ENCODE data around the gene FLCN.
A peak's percentile ranks its signal among the peaks of the same experiment; 100 is the strongest.
"Not testable (repeated sequence)": the region's sequence is repeated elsewhere in the genome, so short reads cannot be mapped to it uniquely, and the experiment has no call there.

Gene FLCN

DNA sequence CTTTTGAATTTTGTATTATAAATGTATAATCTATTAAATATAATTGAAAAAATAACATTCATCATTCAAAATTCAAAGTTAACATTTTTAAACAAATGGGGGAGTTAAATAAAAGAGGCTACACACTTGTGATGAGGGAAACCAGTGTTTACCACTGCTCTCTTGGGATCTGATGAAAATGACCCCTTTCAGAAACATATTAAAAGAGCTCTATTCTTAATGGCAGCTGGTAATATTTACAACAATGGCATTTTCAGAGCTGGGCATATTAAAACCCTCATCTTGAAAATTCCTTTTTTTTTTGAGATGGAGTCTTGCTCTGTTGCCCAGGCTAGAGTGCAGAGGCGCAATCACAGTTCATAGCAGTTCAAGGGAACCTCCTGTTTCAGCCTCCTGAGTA lies 19.3 kb upstream of the FLCN start:
- H3K9me3 ChIP-seq (ENCODE audit: control insufficient read depth, insufficient read depth, low read length): no peaks in the 10 kb centered on the region
- H3K36me3 ChIP-seq (ENCODE audit: control insufficient read depth, insufficient read depth, low read length): peaks cover 27% of the 10 kb centered on the region
- no peak overlapping the region for H3K9ac ChIP-seq (ENCODE audit: low read depth, low read length)
- H3K4me1 ChIP-seq (ENCODE audit: control insufficient read depth, insufficient read depth, low read length): no peaks in the 10 kb centered on the region
- H3K27me3 ChIP-seq (ENCODE audit: control insufficient read depth, insufficient read depth, low read length): no peaks in the 10 kb centered on the region
- no peak overlapping the region for H3K4me3 ChIP-seq (ENCODE audit: low read depth, low read length)

DNA sequence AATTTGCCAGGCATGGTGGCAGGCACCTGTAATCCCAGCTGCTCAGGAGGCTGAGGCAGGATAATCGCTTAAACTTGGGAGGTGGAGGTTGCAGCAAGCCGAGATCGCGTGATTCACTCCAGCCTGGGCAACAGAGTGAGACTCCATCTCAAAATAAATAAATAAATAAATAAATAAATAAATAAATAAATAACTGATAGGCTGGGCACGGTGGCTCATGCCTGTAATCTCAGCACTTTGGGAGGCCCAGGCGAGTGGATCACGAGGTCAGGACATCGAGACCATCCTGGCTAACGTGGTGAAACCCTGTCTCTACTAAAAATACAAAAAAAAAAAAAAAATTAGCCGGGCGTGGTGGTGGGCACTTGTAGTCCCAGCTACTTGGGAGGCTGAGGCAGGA lies 18.7 kb upstream of the FLCN start:
- not testable (repeated sequence) for H3K9ac ChIP-seq (ENCODE audit: low read depth, low read length); H3K9me3 ChIP-seq (ENCODE audit: control insufficient read depth, insufficient read depth, low read length); H3K4me1 ChIP-seq (ENCODE audit: control insufficient read depth, insufficient read depth, low read length); H3K4me3 ChIP-seq (ENCODE audit: low read depth, low read length); H3K27me3 ChIP-seq (ENCODE audit: control insufficient read depth, insufficient read depth, low read length)
- peaks cover 27% of the 10 kb centered on the region for H3K36me3 ChIP-seq (ENCODE audit: control insufficient read depth, insufficient read depth, low read length)

- peaks cover 17% of the 10 kb centered on the region for H3K36me3 ChIP-seq (ENCODE audit: control insufficient read depth, insufficient read depth, low read length)
- H3K9me3 ChIP-seq (ENCODE audit: control insufficient read depth, insufficient read depth, low read length): no peaks in the 10 kb centered on the region
- no peaks in the 10 kb centered on the region for H3K4me1 ChIP-seq (ENCODE audit: control insufficient read depth, insufficient read depth, low read length)
- H3K4me3 ChIP-seq (ENCODE audit: low read depth, low read length): no peak overlapping the region
- H3K9ac ChIP-seq (ENCODE audit: low read depth, low read length): no peak overlapping the region
- no peaks in the 10 kb centered on the region for H3K27me3 ChIP-seq (ENCODE audit: control insufficient read depth, insufficient read depth, low read length)
These were observed 17.1 kb upstream of the FLCN start for GRCh38 chr17:17254036-17254435.

GRCh38 chr17:17253406-17253805 lies 16.4 kb upstream of the FLCN start:
- Histone ChIP-seq H3K27me3 (ENCODE audit: control insufficient read depth, insufficient read depth, low read length) (no peaks in the 10 kb centered on the region), H3K9me3 (ENCODE audit: control insufficient read depth, insufficient read depth, low read length) (no peaks in the 10 kb centered on the region), H3K36me3 (ENCODE audit: control insufficient read depth, insufficient read depth, low read length) (peaks cover 16% of the 10 kb centered on the region), H3K9ac (ENCODE audit: low read depth, low read length) (no peak overlapping the region), H3K4me1 (ENCODE audit: control insufficient read depth, insufficient read depth, low read length) (no peaks in the 10 kb centered on the region), H3K4me3 (ENCODE audit: low read depth, low read length) (no peak overlapping the region)

- Histone ChIP-seq H3K36me3 (ENCODE audit: control insufficient read depth, insufficient read depth, low read length) (peaks cover 17% of the 10 kb centered on the region), H3K4me3 (ENCODE audit: low read depth, low read length) (no peak overlapping the region), H3K9me3 (ENCODE audit: control insufficient read depth, insufficient read depth, low read length) (no peaks in the 10 kb centered on the region), H3K9ac (ENCODE audit: low read depth, low read length) (no peak overlapping the region), H3K4me1 (ENCODE audit: control insufficient read depth, insufficient read depth, low read length) (no peaks in the 10 kb centered on the region), H3K27me3 (ENCODE audit: control insufficient read depth, insufficient read depth, low read length) (no peaks in the 10 kb centered on the region)
These were observed 15.2 kb upstream of the FLCN start for GRCh38 chr17:17252149-17252661.

- Histone ChIP-seq H3K9ac (ENCODE audit: low read depth, low read length) (no peak overlapping the region), H3K36me3 (ENCODE audit: control insufficient read depth, insufficient read depth, low read length) (peaks cover 20% of the 10 kb centered on the region), H3K27me3 (ENCODE audit: control insufficient read depth, insufficient read depth, low read length) (no peaks in the 10 kb centered on the region), H3K9me3 (ENCODE audit: control insufficient read depth, insufficient read depth, low read length) (no peaks in the 10 kb centered on the region), H3K4me3 (ENCODE audit: low read depth, low read length) (no peak overlapping the region), H3K4me1 (ENCODE audit: control insufficient read depth, insufficient read depth, low read length) (no peaks in the 10 kb centered on the region)
These were observed 9.9 kb upstream of the FLCN start for GRCh38 chr17:17246879-17247278.

- Histone ChIP-seq H3K4me1 (ENCODE audit: control insufficient read depth, insufficient read depth, low read length) (no peaks in the 10 kb centered on the region), H3K9me3 (ENCODE audit: control insufficient read depth, insufficient read depth, low read length) (no peaks in the 10 kb centered on the region), H3K36me3 (ENCODE audit: control insufficient read depth, insufficient read depth, low read length) (peaks cover 13% of the 10 kb centered on the region), H3K9ac (ENCODE audit: low read depth, low read length) (no peak overlapping the region), H3K27me3 (ENCODE audit: control insufficient read depth, insufficient read depth, low read length) (no peaks in the 10 kb centered on the region), H3K4me3 (ENCODE audit: low read depth, low read length) (no peak overlapping the region)
These were observed 6.2 kb upstream of the FLCN start for GRCh38 chr17:17243163-17243562.

DNA sequence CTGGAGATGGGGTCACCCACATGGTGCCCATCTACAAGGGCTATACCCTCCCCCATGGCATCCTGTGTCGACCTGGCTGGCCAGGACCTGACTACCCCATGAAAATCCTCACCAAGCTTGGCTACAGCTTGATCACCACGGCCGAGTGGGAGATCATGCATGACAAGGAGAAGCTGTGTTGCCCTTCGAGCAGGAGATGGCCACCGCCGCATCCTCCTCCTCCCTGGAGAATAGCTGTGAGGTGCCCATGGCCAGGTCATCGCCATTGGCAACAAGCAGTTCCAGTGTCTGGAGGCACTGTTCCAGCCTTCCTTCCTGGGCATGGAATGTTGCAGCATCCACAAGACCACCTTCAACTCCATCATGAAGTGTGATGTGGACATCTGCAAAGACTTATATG lies 5.3 kb upstream of the FLCN start:
- Histone ChIP-seq H3K4me3 (ENCODE audit: low read depth, low read length) (no peak overlapping the region), H3K36me3 (ENCODE audit: control insufficient read depth, insufficient read depth, low read length) (peaks cover 8% of the 10 kb centered on the region), H3K4me1 (ENCODE audit: control insufficient read depth, insufficient read depth, low read length) (no peaks in the 10 kb centered on the region), H3K9me3 (ENCODE audit: control insufficient read depth, insufficient read depth, low read length) (no peaks in the 10 kb centered on the region), H3K9ac (ENCODE audit: low read depth, low read length) (no peak overlapping the region), H3K27me3 (ENCODE audit: control insufficient read depth, insufficient read depth, low read length) (no peaks in the 10 kb centered on the region)

DNA sequence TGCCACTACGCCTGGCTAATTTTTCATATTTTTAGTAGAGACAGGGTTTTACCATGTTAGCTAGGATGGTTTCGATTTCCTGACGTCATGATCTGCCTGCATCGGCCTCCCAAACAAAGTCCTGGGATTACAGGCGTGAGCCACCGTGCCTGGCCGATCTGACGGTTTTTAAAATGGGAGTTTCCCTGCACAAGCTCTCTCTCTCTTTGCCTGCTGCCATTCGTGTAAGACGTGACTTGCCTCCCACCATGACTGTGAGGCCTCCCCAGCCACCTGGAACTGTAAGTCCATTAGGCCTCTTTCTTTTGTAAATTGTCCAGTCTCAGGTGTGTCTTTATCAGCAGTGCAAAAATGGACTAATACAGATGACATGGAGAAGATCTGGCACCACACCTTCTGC lies 4.7 kb upstream of the FLCN start:
- Histone ChIP-seq H3K9me3 (ENCODE audit: control insufficient read depth, insufficient read depth, low read length) (no peaks in the 10 kb centered on the region), H3K36me3 (ENCODE audit: control insufficient read depth, insufficient read depth, low read length) (peaks cover 3% of the 10 kb centered on the region), H3K27me3 (ENCODE audit: control insufficient read depth, insufficient read depth, low read length) (no peaks in the 10 kb centered on the region), H3K4me1 (ENCODE audit: control insufficient read depth, insufficient read depth, low read length) (no peaks in the 10 kb centered on the region), H3K9ac (ENCODE audit: low read depth, low read length) (no peak overlapping the region), H3K4me3 (ENCODE audit: low read depth, low read length) (no peak overlapping the region)

- Histone ChIP-seq H3K9ac (ENCODE audit: low read depth, low read length) (no peak overlapping the region), H3K4me3 (ENCODE audit: low read depth, low read length) (no peak overlapping the region), H3K36me3 (ENCODE audit: control insufficient read depth, insufficient read depth, low read length) (peaks cover 3% of the 10 kb centered on the region), H3K27me3 (ENCODE audit: control insufficient read depth, insufficient read depth, low read length) (no peaks in the 10 kb centered on the region), H3K4me1 (ENCODE audit: control insufficient read depth, insufficient read depth, low read length) (no peaks in the 10 kb centered on the region), H3K9me3 (ENCODE audit: control insufficient read depth, insufficient read depth, low read length) (no peaks in the 10 kb centered on the region)
These were observed 2.9 kb upstream of the FLCN start for GRCh38 chr17:17239832-17240231.

GRCh38 chr17:17236295-17237025 lies 508 bp downstream of the FLCN start:
- Histone ChIP-seq H3K27me3 (ENCODE audit: control insufficient read depth, insufficient read depth, low read length) (no peaks in the 10 kb centered on the region), H3K9ac (ENCODE audit: low read depth, low read length) (peak overlapping the region; percentile 100), H3K4me3 (ENCODE audit: low read depth, low read length) (peak overlapping the region; percentile 97), H3K9me3 (ENCODE audit: control insufficient read depth, insufficient read depth, low read length) (no peaks in the 10 kb centered on the region), H3K36me3 (ENCODE audit: control insufficient read depth, insufficient read depth, low read length) (peaks cover 5% of the 10 kb centered on the region), H3K4me1 (ENCODE audit: control insufficient read depth, insufficient read depth, low read length) (no peaks in the 10 kb centered on the region)

Measured in iPS-15b (cell line).